Skeletal muscle tissue (tissue), 4 donors: ENCODE data around the gene COL23A1. TPM values are rescaled to one million over a fixed set of nuclear protein-coding genes. Genes with fewer than 3 reads are reported as not detected.

Source experiments
- H3K27ac ChIP-seq: one replicate; pipeline ENCODE4 v1.7.0; 2013; ENCODE audit warnings: mild to moderate bottlenecking, low read depth, low read length, inconsistent platforms
- H3K27me3 ChIP-seq, 3 donors: one replicate each; pipeline ENCODE4 v1.7.0; 2013; ENCODE audit warnings: low read length in 3 of 3; ENCODE audit not compliant: control insufficient read depth in 3 of 3, insufficient read depth in 3 of 3
- H3K36me3 ChIP-seq, 3 donors: one replicate each; pipeline ENCODE4 v1.7.0; 2013; ENCODE audit warnings: low read length in 3 of 3; ENCODE audit not compliant: control insufficient read depth in 3 of 3, insufficient read depth in 3 of 3
- H3K4me1 ChIP-seq, 3 donors: one replicate each; pipeline ENCODE4 v1.7.0; 2013; ENCODE audit warnings: low read length in 3 of 3, mild to moderate bottlenecking in 3 of 3; ENCODE audit not compliant: control insufficient read depth in 3 of 3, insufficient read depth in 3 of 3
- H3K4me3 ChIP-seq, 3 donors: one replicate each; pipeline ENCODE4 v1.7.0; 2013; ENCODE audit warnings: low read length in 3 of 3
- H3K9ac ChIP-seq, 3 donors: one replicate each; pipeline ENCODE4 v1.7.0; 2013; ENCODE audit warnings: low read length in 3 of 3, mild to moderate bottlenecking in 3 of 3, moderate library complexity in 2 of 3, low read depth in 1 of 3
- H3K9me3 ChIP-seq, 3 donors: one replicate each; pipeline ENCODE4 v1.7.0; 2013; ENCODE audit warnings: low read length in 3 of 3; ENCODE audit not compliant: control insufficient read depth in 3 of 3
- total RNA-seq: library from RNA; depleted of rRNA; stranded (reverse); fragments of >200 nt; gene quantifications from one replicate; pipeline ENCODE4 v1.2.3, GENCODE V29; 2014
- donor health status: Osteomylitis.

The COL23A1 gene
- total RNA-seq, 1 donor from 2014 or later = 0.52 TPM

GRCh38 chr5:178238711-178239592, 351.2 kb downstream of the COL23A1 start:
- peaks cover 54 to 73% (median 54%) of the 10 kb centered on the region in 3 donors for H3K4me1 ChIP-seq
- H3K36me3 ChIP-seq = no peaks in the 10 kb centered on the region
- H3K9ac ChIP-seq = peak overlapping the region; percentile 32 to 68 (median 40)
- no peaks in the 10 kb centered on the region for H3K9me3 ChIP-seq
- no peak overlapping the region for H3K4me3 ChIP-seq
- peak overlapping the region; percentile 92 for H3K27ac ChIP-seq
- no peaks in the 10 kb centered on the region for H3K27me3 ChIP-seq

- Histone ChIP-seq H3K9ac (no peak overlapping the region), H3K36me3 (no peaks in the 10 kb centered on the region), H3K4me3 (no peak overlapping the region), H3K27ac (peak overlapping the region; percentile 89), H3K9me3 (no peaks in the 10 kb centered on the region), H3K27me3 (no peaks in the 10 kb centered on the region), H3K4me1 (peaks cover 54 to 76% (median 54%) of the 10 kb centered on the region in 3 donors)
Observed at GRCh38 chr5:178238313-178238635, 351.9 kb downstream of the COL23A1 start.

- no peaks in the 10 kb centered on the region for H3K36me3 ChIP-seq
- H3K27ac ChIP-seq = peak overlapping the region; percentile 89
- H3K9me3 ChIP-seq = no peaks in the 10 kb centered on the region
- H3K4me1 ChIP-seq = peaks cover 54 to 82% (median 60%) of the 10 kb centered on the region in 3 donors
- no peaks in the 10 kb centered on the region for H3K27me3 ChIP-seq
- peak overlapping the region; percentile 10 to 77 (median 59) for H3K9ac ChIP-seq
- H3K4me3 ChIP-seq = peak overlapping the region in 2 of 3 donors; percentile 22 to 33
Observed at GRCh38 chr5:178237431-178238312, 352.5 kb downstream of the COL23A1 start.

GRCh38 chr5:178236679-178237078, 353.5 kb downstream of the COL23A1 start:
- peak overlapping the region; percentile 89 for H3K27ac ChIP-seq
- H3K4me3 ChIP-seq = peak overlapping the region in 2 of 3 donors; percentile 22 to 33
- H3K4me1 ChIP-seq = peaks cover 57 to 75% (median 62%) of the 10 kb centered on the region in 3 donors

GRCh38 chr5:178236126-178236525, 354.1 kb downstream of the COL23A1 start:
- H3K4me1 ChIP-seq = peaks cover 57 to 75% (median 67%) of the 10 kb centered on the region in 3 donors
- peak overlapping the region; percentile 89 for H3K27ac ChIP-seq
- peak overlapping the region in 2 of 3 donors; percentile 45 to 77 for H3K9ac ChIP-seq
- no peaks in the 10 kb centered on the region for H3K9me3 ChIP-seq
- peak overlapping the region in 2 of 3 donors; percentile 16 to 33 for H3K4me3 ChIP-seq
- no peaks in the 10 kb centered on the region for H3K27me3 ChIP-seq
- peaks cover 0 to 2% (median 0%) of the 10 kb centered on the region in 3 donors for H3K36me3 ChIP-seq

More at GRCh38 chr5:178236679-178237078, 353.5 kb downstream of the COL23A1 start:
- Histone ChIP-seq H3K9me3 (no peaks in the 10 kb centered on the region), H3K27me3 (no peaks in the 10 kb centered on the region), H3K36me3 (no peaks in the 10 kb centered on the region), H3K9ac (peak overlapping the region in 2 of 3 donors; percentile 59 to 77)

- no peaks in the 10 kb centered on the region for H3K9me3 ChIP-seq
- H3K4me3 ChIP-seq = no peak overlapping the region
- no peak overlapping the region for H3K27ac ChIP-seq
- H3K27me3 ChIP-seq = no peaks in the 10 kb centered on the region
- peaks cover 0 to 5% (median 0%) of the 10 kb centered on the region in 3 donors for H3K36me3 ChIP-seq
- H3K9ac ChIP-seq = peak overlapping the region in 1 of 3 donors; percentile 36
- peaks cover 57 to 75% (median 69%) of the 10 kb centered on the region in 3 donors for H3K4me1 ChIP-seq
Observed at GRCh38 chr5:178235588-178235974, 354.6 kb downstream of the COL23A1 start.

GRCh38 chr5:178234750-178235587, 355.2 kb downstream of the COL23A1 start:
- peak overlapping the region in 2 of 3 donors; percentile 36 to 66 for H3K9ac ChIP-seq
- no peaks in the 10 kb centered on the region for H3K27me3 ChIP-seq
- no peak overlapping the region for H3K27ac ChIP-seq
- H3K36me3 ChIP-seq = peaks cover 4 to 10% (median 6%) of the 10 kb centered on the region in 3 donors
- H3K9me3 ChIP-seq = no peaks in the 10 kb centered on the region
- H3K4me3 ChIP-seq = no peak overlapping the region
- peaks cover 57 to 75% (median 68%) of the 10 kb centered on the region in 3 donors for H3K4me1 ChIP-seq

- Histone ChIP-seq H3K4me1 (peaks cover 57 to 77% (median 71%) of the 10 kb centered on the region in 3 donors), H3K27ac (no peak overlapping the region), H3K9ac (no peak overlapping the region)
Observed at GRCh38 chr5:178234121-178234749, 356.0 kb downstream of the COL23A1 start.

More at GRCh38 chr5:178234121-178234749, 356.0 kb downstream of the COL23A1 start:
- H3K27me3 ChIP-seq = no peaks in the 10 kb centered on the region
- H3K9me3 ChIP-seq = no peaks in the 10 kb centered on the region
- peaks cover 11 to 16% (median 13%) of the 10 kb centered on the region in 3 donors for H3K36me3 ChIP-seq
- H3K4me3 ChIP-seq = no peak overlapping the region
